HCT116 (cell line): ENCODE data around the gene TRIM16. TPM values are rescaled to one million over a fixed set of nuclear protein-coding genes. Genes with fewer than 3 reads are reported as not detected.

Experiments
- ATAC-seq: fragments of 200-7000 bp; cut with Tn5 transposase; 2 replicates; pipeline ENCODE4 v1.9.1; 2020; ENCODE audit warnings: mild to moderate bottlenecking, moderate library complexity
- BruUV-seq: library from RNA; stranded (reverse); fragments of 400-500 nt; replicated peaks from 2 replicates; lab custom pipeline; 2021; lab: Mats Ljungman, UMichigan
- CTCF ChIA-PET: fragments of 300-600 bp; sonication (Branson Sonifier 250); formaldehyde crosslinking; loops from one replicate; lab custom pipeline; 2021; ENCODE audit warnings: antibody characterized with exemption; lab: Charles Lee
- POLR2A ChIA-PET: fragments of 300-600, 350-600 bp; sonication (Branson Sonifier 250); formaldehyde crosslinking; loops from one replicate; lab custom pipeline; 2021; ENCODE audit warnings: antibody characterized with exemption; lab: Charles Lee
- RAD21 ChIA-PET, 2 experiments: fragments of 300-600 bp; sonication (Branson Sonifier 250); formaldehyde crosslinking; loops; one replicate each; lab custom pipeline; 2023; ENCODE audit warnings: low total read pairs in 2 of 2; ENCODE audit not compliant: uncharacterized antibody in 2 of 2, unreplicated experiment in 2 of 2, low non-redundant PET in 1 of 2; lab: Charles Lee
- DNase-seq: peaks from one replicate; pipeline ENCODE4 v3.0.0-alpha.2; 2010; ENCODE audit warnings: low read depth, low spot score
- H2AFZ ChIP-seq: fragments of 200-600 bp; shearing (Covaris generic), sonication (generic); 2 replicates; pipeline ENCODE4 v1.6.1; 2017; ENCODE audit warnings: low read depth, mixed run types, mixed read lengths, antibody characterized with exemption, low read length; ENCODE audit not compliant: poor library complexity, severe bottlenecking
- H3K27ac ChIP-seq: 2 replicates; pipeline ENCODE4 v1.5.1; 2012; ENCODE audit warnings: low read depth, low read length
- H3K27me3 ChIP-seq: fragments of 200-600 bp; sonication (generic); 2 replicates; pipeline ENCODE4 v1.6.1; 2016; ENCODE audit warnings: mixed run types, low read length, mixed read lengths; ENCODE audit not compliant: insufficient read depth
- H3K36me3 ChIP-seq, 2 experiments: fragments of 200-500 bp in 1 of 2; fragments of 200-600 bp in 1 of 2; sonication (Bioruptor generic) in 1 of 2; sonication (generic) in 1 of 2; 2 replicates each; pipeline versions ENCODE4 v1.5.1 to v1.6.1; 2014 to 2016; ENCODE audit warnings: low read length in 2 of 2, inconsistent platforms in 1 of 2, mixed read lengths in 1 of 2, mixed run types in 1 of 2; ENCODE audit not compliant: insufficient read depth in 2 of 2, control insufficient read depth in 1 of 2
- H3K4me1 ChIP-seq, 2 experiments: fragments of 200-600 bp in 1 of 2; sonication (generic) in 1 of 2; 2 replicates each; pipeline versions ENCODE4 v1.5.1 to v1.6.1; 2012 to 2017; ENCODE audit warnings: low read length in 2 of 2, inconsistent platforms in 1 of 2, mild to moderate bottlenecking in 1 of 2, mixed read lengths in 1 of 2, mixed run types in 1 of 2, moderate library complexity in 1 of 2; ENCODE audit not compliant: insufficient read depth in 2 of 2, control insufficient read depth in 1 of 2
- H3K4me2 ChIP-seq: fragments of 200-600 bp; sonication (generic); 2 replicates; pipeline ENCODE4 v1.6.1; 2017; ENCODE audit warnings: mixed run types, low read length, mixed read lengths
- H3K4me3 ChIP-seq, 2 experiments: fragments of 200-600 bp in 1 of 2; sonication (generic) in 1 of 2; replicated peaks in 1 of 2; 2 replicates each; pipeline ENCODE4 v1.5.1; 2011 to 2016; ENCODE audit warnings: low read length in 2 of 2, control low read depth in 1 of 2, low read depth in 1 of 2, mild to moderate bottlenecking in 1 of 2, mixed read lengths in 1 of 2, mixed run types in 1 of 2
- H3K79me2 ChIP-seq: fragments of 200-600 bp; sonication (generic); 2 replicates; pipeline ENCODE4 v1.6.1; 2017; ENCODE audit warnings: mild to moderate bottlenecking, mixed run types, low read length, moderate library complexity, mixed read lengths; ENCODE audit not compliant: insufficient read depth
- H3K9ac ChIP-seq: fragments of 200-600 bp; sonication (generic); 2 replicates; pipeline ENCODE4 v1.6.1; 2016; ENCODE audit warnings: low read length, mixed read lengths
- H3K9me2 ChIP-seq: fragments of 200-600 bp; sonication (generic), shearing (Covaris generic); 2 replicates; pipeline ENCODE4 v1.6.1; 2017; ENCODE audit warnings: mixed run types, mild to moderate bottlenecking, moderate library complexity; ENCODE audit not compliant: insufficient read depth
- H3K9me3 ChIP-seq, 2 experiments: fragments of 200-500 bp in 1 of 2; fragments of 200-600 bp in 1 of 2; sonication (Bioruptor generic) in 1 of 2; sonication (generic) in 1 of 2; 2 replicates each; pipeline ENCODE4 v1.6.1; 2014 to 2017; ENCODE audit warnings: low read length in 2 of 2, mixed read lengths in 2 of 2, inconsistent platforms in 1 of 2, low read depth in 1 of 2, mild to moderate bottlenecking in 1 of 2, mixed run types in 1 of 2, moderate library complexity in 1 of 2; ENCODE audit not compliant: control insufficient read depth in 1 of 2, insufficient read depth in 1 of 2
- H4K20me1 ChIP-seq: fragments of 200-600 bp; sonication (generic), shearing (Covaris generic); 2 replicates; pipeline ENCODE4 v1.6.1; 2017; ENCODE audit warnings: mixed run types, mild to moderate bottlenecking, moderate library complexity; ENCODE audit not compliant: insufficient read depth
- CBX3 ChIP-seq: IDR thresholded peaks from 2 replicates; pipeline ENCODE4 v1.6.1; 2012; ENCODE audit warnings: low read depth
- CTCF ChIP-seq, 3 experiments: fragments of 200-600 bp in 1 of 3; sonication (generic) in 1 of 3; IDR thresholded peaks in 2 of 3; conservative IDR thresholded peaks in 1 of 3; 2 replicates each; pipeline ENCODE4 v1.5.1; 2012 to 2017; ENCODE audit warnings: low read depth in 2 of 3, low read length in 2 of 3, antibody characterized with exemption in 1 of 3, borderline replicate concordance in 1 of 3, control low read depth in 1 of 3, mild to moderate bottlenecking in 1 of 3, mixed read lengths in 1 of 3, mixed run types in 1 of 3, moderate library complexity in 1 of 3; ENCODE audit not compliant: insufficient read depth in 1 of 3
- EZH2 ChIP-seq: fragments of 200-600 bp; sonication (generic); IDR thresholded peaks from 2 replicates; pipeline ENCODE4 v1.6.1; 2017; ENCODE audit warnings: antibody characterized with exemption, mixed run types
- FOSL1 ChIP-seq: IDR thresholded peaks from 2 replicates; pipeline ENCODE4 v1.6.1; 2012; ENCODE audit warnings: low read depth
- JUND ChIP-seq: IDR thresholded peaks from 2 replicates; pipeline ENCODE4 v1.6.1; 2012
- MAX ChIP-seq: IDR thresholded peaks from 2 replicates; pipeline ENCODE4 v1.6.1; 2012
- POLR2A ChIP-seq: IDR thresholded peaks from 2 replicates; pipeline ENCODE4 v1.7.0; 2011; ENCODE audit warnings: borderline replicate concordance; ENCODE audit not compliant: insufficient read depth, insufficient read length; ENCODE audit errors: extremely low read depth
- POLR2AphosphoS5 ChIP-seq: IDR thresholded peaks from 2 replicates; pipeline ENCODE4 v1.6.1; 2011; ENCODE audit warnings: mild to moderate bottlenecking, low read depth, low read length, moderate library complexity
- RAD21 ChIP-seq: IDR thresholded peaks from 2 replicates; pipeline ENCODE4 v1.6.1; 2012; ENCODE audit warnings: low read depth, mild to moderate bottlenecking
- SIN3A ChIP-seq: IDR thresholded peaks from 2 replicates; pipeline ENCODE4 v1.6.1; 2012; ENCODE audit warnings: low read depth
- SP1 ChIP-seq: IDR thresholded peaks from 2 replicates; pipeline ENCODE4 v1.6.1; 2012; ENCODE audit warnings: low read depth
- SRF ChIP-seq: IDR thresholded peaks from 2 replicates; pipeline ENCODE4 v1.6.1; 2012; ENCODE audit warnings: low read depth
- TCF7L2 ChIP-seq: IDR thresholded peaks from 2 replicates; pipeline ENCODE4 v1.7.0; 2011; ENCODE audit warnings: borderline replicate concordance, inconsistent platforms; ENCODE audit not compliant: insufficient read depth, insufficient read length; ENCODE audit errors: extremely low read depth
- ZNF274 ChIP-seq: fragments of 200-500 bp; sonication (Bioruptor generic); IDR thresholded peaks from 2 replicates; pipeline ENCODE4 v1.6.1; 2014; ENCODE audit warnings: mild to moderate bottlenecking, low read depth, low read length, inconsistent platforms
- intact Hi-C: fragments of 100-400 bp; cut with micrococcal nuclease; formaldehyde crosslinking; loops from 2 replicates; pipeline ENCODE4 v1.10.0; 2022
- total RNA-seq: library from RNA; stranded (reverse); gene quantifications from one replicate; pipeline ENCODE4 v1.2.1, GENCODE V29; 2021; ENCODE audit not compliant: unreplicated experiment
- TF ChIP-seq, protein P1 (sequence below): IDR thresholded peaks from 2 replicates; pipeline ENCODE4 v1.6.1; 2012
- TF ChIP-seq, protein P2 (sequence below): IDR thresholded peaks from 2 replicates; pipeline ENCODE4 v1.6.1; 2012; ENCODE audit warnings: low read depth
- TF ChIP-seq, protein P3 (sequence below): IDR thresholded peaks from 2 replicates; pipeline ENCODE4 v1.6.1; 2011; ENCODE audit warnings: mild to moderate bottlenecking, low read length, moderate library complexity; ENCODE audit not compliant: insufficient replicate concordance; ENCODE audit errors: extremely low read depth

Gene TRIM16
- total RNA-seq, 1 experiment from 2014 or later, result 33.8 TPM

GRCh38 chr17:15652960-15653359 lies 31.2 kb downstream of the TRIM16 start:
- no peak for ATAC-seq
- ChIA-PET RAD21 (no interaction called here), CTCF (no interaction called here)
- Histone ChIP-seq H3K4me2 (no peak overlapping the region), H3K36me3 (no peaks in the 10 kb centered on the region; a peak in 1 of 4 replicates), H3K9me2 (no peaks in the 10 kb centered on the region), H3K9me3 (no peaks in the 10 kb centered on the region), H3K9ac (no peak overlapping the region), H2AFZ (no peak overlapping the region)
- no TSS peak for BruUV-seq
- intact Hi-C loops, result no loop called here
- TF ChIP-seq EZH2 (no peak), SP1 (no peak), TCF7L2 (no peak), ZNF274 (no peak), SRF (no peak), JUND (no peak), MAX (no peak), SIN3A (no peak), POLR2A (no peak), FOSL1 (no peak), CTCF (IDR thresholded peaks at IDR 0.05 in 2 of 3, conservative IDR thresholded peaks at IDR 0.05 in 1 of 3; ENCODE audit: borderline replicate concordance in 1 of 3, insufficient read depth in 1 of 3, low read depth in 2 of 3, low read length in 2 of 3) (no peak), CBX3 (no peak), RAD21 (no peak), POLR2AphosphoS5 (no peak)
- TF ChIP-seq, protein P1, sequence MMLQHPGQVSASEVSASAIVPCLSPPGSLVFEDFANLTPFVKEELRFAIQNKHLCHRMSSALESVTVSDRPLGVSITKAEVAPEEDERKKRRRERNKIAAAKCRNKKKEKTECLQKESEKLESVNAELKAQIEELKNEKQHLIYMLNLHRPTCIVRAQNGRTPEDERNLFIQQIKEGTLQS, result no peak
- TF ChIP-seq, protein P2, sequence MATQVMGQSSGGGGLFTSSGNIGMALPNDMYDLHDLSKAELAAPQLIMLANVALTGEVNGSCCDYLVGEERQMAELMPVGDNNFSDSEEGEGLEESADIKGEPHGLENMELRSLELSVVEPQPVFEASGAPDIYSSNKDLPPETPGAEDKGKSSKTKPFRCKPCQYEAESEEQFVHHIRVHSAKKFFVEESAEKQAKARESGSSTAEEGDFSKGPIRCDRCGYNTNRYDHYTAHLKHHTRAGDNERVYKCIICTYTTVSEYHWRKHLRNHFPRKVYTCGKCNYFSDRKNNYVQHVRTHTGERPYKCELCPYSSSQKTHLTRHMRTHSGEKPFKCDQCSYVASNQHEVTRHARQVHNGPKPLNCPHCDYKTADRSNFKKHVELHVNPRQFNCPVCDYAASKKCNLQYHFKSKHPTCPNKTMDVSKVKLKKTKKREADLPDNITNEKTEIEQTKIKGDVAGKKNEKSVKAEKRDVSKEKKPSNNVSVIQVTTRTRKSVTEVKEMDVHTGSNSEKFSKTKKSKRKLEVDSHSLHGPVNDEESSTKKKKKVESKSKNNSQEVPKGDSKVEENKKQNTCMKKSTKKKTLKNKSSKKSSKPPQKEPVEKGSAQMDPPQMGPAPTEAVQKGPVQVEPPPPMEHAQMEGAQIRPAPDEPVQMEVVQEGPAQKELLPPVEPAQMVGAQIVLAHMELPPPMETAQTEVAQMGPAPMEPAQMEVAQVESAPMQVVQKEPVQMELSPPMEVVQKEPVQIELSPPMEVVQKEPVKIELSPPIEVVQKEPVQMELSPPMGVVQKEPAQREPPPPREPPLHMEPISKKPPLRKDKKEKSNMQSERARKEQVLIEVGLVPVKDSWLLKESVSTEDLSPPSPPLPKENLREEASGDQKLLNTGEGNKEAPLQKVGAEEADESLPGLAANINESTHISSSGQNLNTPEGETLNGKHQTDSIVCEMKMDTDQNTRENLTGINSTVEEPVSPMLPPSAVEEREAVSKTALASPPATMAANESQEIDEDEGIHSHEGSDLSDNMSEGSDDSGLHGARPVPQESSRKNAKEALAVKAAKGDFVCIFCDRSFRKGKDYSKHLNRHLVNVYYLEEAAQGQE, result no peak
- TF ChIP-seq, protein P3, sequence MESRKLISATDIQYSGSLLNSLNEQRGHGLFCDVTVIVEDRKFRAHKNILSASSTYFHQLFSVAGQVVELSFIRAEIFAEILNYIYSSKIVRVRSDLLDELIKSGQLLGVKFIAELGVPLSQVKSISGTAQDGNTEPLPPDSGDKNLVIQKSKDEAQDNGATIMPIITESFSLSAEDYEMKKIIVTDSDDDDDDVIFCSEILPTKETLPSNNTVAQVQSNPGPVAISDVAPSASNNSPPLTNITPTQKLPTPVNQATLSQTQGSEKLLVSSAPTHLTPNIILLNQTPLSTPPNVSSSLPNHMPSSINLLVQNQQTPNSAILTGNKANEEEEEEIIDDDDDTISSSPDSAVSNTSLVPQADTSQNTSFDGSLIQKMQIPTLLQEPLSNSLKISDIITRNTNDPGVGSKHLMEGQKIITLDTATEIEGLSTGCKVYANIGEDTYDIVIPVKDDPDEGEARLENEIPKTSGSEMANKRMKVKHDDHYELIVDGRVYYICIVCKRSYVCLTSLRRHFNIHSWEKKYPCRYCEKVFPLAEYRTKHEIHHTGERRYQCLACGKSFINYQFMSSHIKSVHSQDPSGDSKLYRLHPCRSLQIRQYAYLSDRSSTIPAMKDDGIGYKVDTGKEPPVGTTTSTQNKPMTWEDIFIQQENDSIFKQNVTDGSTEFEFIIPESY, result no peak
- TF ChIP-seq, all 23 proteins: peak for 0
- Histone ChIP-seq H3K27me3 (no peaks in the 10 kb centered on the region), H4K20me1 (no peaks in the 10 kb centered on the region), H3K4me3 (no peak overlapping the region), H3K27ac (no peak overlapping the region), H3K79me2 (peaks cover 16% of the 10 kb centered on the region; the same call in 1 of the 2 replicates), H3K4me1 (peaks cover 73 to 90% of the 10 kb centered on the region in 2 experiments)
- DNase-seq, result no peak
- POLR2A ChIA-PET, result interaction anchor here (1.2 kb wide), 1 partner anchor 8 kb away, joined by 3 read pairs; no protein-coding TSS in a partner anchor
